Smooth muscle cell (in vitro differentiated cells): Measurements from ENCODE around the gene FCMR. TPM values are rescaled to one million over a fixed set of nuclear protein-coding genes. Genes with fewer than 3 reads are reported as not detected.

Experiments used
- DNase-seq: peaks from one replicate; lab custom pipeline; 2025; ENCODE audit not compliant: unreplicated experiment; lab: John Stamatoyannopoulos, UW
- H2AFZ ChIP-seq: fragments of 200-600 bp; sonication (generic); 2 replicates; pipeline ENCODE4 v1.6.0; 2016; ENCODE audit warnings: antibody characterized with exemption, low read depth, mild to moderate bottlenecking
- H3F3A ChIP-seq: fragments of 200-600 bp; sonication (generic); 2 replicates; pipeline ENCODE4 v1.6.0; 2017; ENCODE audit warnings: antibody characterized with exemption, low read depth
- H3K27ac ChIP-seq: fragments of 200-600 bp; sonication (generic); 2 replicates; pipeline ENCODE4 v1.5.1; 2016; ENCODE audit warnings: low read depth, mild to moderate bottlenecking
- H3K27me3 ChIP-seq: fragments of 200-600 bp; sonication (generic); 2 replicates; pipeline ENCODE4 v1.6.1; 2016; ENCODE audit warnings: low read depth, mild to moderate bottlenecking
- H3K36me3 ChIP-seq: fragments of 200-600 bp; sonication (generic); 2 replicates; pipeline ENCODE4 v1.5.1; 2016; ENCODE audit warnings: low read depth
- H3K4me1 ChIP-seq: fragments of 200-600 bp; sonication (generic); 2 replicates; pipeline ENCODE4 v1.5.1; 2016; ENCODE audit warnings: low read depth
- H3K4me2 ChIP-seq: fragments of 200-600 bp; sonication (generic); 2 replicates; pipeline ENCODE4 v1.6.0; 2016; ENCODE audit warnings: mild to moderate bottlenecking
- H3K4me3 ChIP-seq: fragments of 200-600 bp; sonication (generic); 2 replicates; pipeline ENCODE4 v1.5.1; 2016; ENCODE audit warnings: mild to moderate bottlenecking
- H3K79me2 ChIP-seq: fragments of 200-600 bp; sonication (generic); 2 replicates; pipeline ENCODE4 v1.6.0; 2016; ENCODE audit warnings: low read depth, mild to moderate bottlenecking
- H3K9ac ChIP-seq: fragments of 200-600 bp; sonication (generic); 2 replicates; pipeline ENCODE4 v1.6.0; 2016; ENCODE audit warnings: low read depth
- H3K9me3 ChIP-seq: fragments of 200-600 bp; sonication (generic); replicated peaks from 2 replicates; pipeline ENCODE4 v1.5.1; 2016; ENCODE audit warnings: low read depth
- H4K20me1 ChIP-seq: fragments of 200-600 bp; sonication (generic); 2 replicates; pipeline ENCODE4 v1.6.0; 2016; ENCODE audit warnings: low read depth
- WGBS: methylation state at CpG from one replicate; pipeline ENCODE4 v1.1.7; 2016; ENCODE audit warnings: low lambda C conversion rate; 5-methylcytosine and 5-hydroxymethylcytosine counted together
- polyA plus RNA-seq: library from polyadenylated mRNA; unstranded; fragments of >200 nt; fragmentation: Nextera tagmentation; extraction: Ambion mirVana; gene quantifications from 2 replicates; pipeline ENCODE4 v1.2.1, GENCODE V29; 2016
- total RNA-seq: library from RNA; depleted of rRNA; stranded (reverse); fragments of >200 nt; gene quantifications from 2 replicates; pipeline ENCODE4 v1.2.3, GENCODE V29; 2014
- TF ChIP-seq, protein P1 (sequence below): fragments of 200-600 bp; sonication (generic); IDR thresholded peaks from 2 replicates; pipeline ENCODE4 v1.5.1; 2017; ENCODE audit warnings: borderline replicate concordance, mild to moderate bottlenecking, antibody characterized with exemption; ENCODE audit not compliant: insufficient read depth, poor library complexity, severe bottlenecking

Gene FCMR
- total and polyA plus RNA-seq, 2 experiments from 2014 or later, result 1.6 TPM; not detected in 1

DNA sequence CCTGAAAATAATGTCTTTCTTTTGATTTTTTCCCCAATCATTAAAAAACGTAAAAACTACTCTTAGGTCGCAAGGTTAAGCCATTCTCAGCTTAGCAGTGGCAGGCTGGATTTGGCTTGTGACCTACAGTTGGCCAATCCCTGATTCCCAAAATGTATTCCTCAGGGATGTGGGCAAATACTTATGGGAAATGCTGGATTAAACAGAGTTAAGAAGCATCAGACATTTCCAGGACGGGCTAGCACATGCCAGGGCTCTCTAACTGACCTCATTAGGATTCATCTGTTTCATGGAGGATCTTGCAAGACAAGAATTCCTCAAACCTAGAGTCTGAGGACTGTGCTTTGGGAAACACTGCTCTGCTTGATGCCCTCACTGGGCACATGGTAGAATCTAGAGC is 25.5 kb downstream of the FCMR start:
- 47% methylated on average over 3 of the region's 3 CpGs for WGBS

DNA sequence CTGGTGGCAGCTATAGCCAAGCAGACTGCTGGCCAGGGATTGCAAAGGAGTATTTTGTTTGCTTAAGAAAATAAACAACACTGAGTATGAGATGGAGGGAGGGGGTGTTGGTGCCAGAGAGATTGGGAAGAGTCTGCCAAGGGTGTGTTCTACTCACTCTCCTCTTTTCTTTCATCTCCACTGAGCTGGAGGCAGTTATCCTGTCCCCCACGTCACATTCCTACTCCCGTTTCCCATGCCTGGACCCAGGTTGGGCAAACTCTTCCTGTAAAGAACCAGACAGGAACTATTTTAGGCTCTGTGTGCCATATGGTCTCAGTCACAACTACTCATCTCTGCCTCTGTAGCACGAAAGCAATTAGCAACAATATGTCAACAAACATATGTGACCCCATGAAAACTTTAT is 25.9 kb downstream of the FCMR start:
- no peaks in the 10 kb centered on the region for H3K79me2 ChIP-seq
- no peak overlapping the region for H3K4me3 ChIP-seq
- 11% methylated on average over 3 of the region's 3 CpGs for WGBS
- DNase-seq, result no peak
- no peaks in the 10 kb centered on the region for H3F3A ChIP-seq
- peak overlapping the region; percentile 57 for H3K9ac ChIP-seq
- peak overlapping the region; percentile 25 for H3K4me2 ChIP-seq
- H2AFZ ChIP-seq, result no peak overlapping the region
- H3K27me3 ChIP-seq, result no peaks in the 10 kb centered on the region
- peaks cover 12% of the 10 kb centered on the region for H3K4me1 ChIP-seq
- H3K9me3 ChIP-seq, result no peaks in the 10 kb centered on the region
- TF ChIP-seq, protein P1, sequence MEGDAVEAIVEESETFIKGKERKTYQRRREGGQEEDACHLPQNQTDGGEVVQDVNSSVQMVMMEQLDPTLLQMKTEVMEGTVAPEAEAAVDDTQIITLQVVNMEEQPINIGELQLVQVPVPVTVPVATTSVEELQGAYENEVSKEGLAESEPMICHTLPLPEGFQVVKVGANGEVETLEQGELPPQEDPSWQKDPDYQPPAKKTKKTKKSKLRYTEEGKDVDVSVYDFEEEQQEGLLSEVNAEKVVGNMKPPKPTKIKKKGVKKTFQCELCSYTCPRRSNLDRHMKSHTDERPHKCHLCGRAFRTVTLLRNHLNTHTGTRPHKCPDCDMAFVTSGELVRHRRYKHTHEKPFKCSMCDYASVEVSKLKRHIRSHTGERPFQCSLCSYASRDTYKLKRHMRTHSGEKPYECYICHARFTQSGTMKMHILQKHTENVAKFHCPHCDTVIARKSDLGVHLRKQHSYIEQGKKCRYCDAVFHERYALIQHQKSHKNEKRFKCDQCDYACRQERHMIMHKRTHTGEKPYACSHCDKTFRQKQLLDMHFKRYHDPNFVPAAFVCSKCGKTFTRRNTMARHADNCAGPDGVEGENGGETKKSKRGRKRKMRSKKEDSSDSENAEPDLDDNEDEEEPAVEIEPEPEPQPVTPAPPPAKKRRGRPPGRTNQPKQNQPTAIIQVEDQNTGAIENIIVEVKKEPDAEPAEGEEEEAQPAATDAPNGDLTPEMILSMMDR, result no peak
- no peaks in the 10 kb centered on the region for H3K36me3 ChIP-seq
- H3K27ac ChIP-seq, result peak overlapping the region; percentile 88
- H4K20me1 ChIP-seq, result no peaks in the 10 kb centered on the region

More for the DNA sequence above, 25.5 kb downstream of the FCMR start:
- peak overlapping the region; percentile 88 for H3K27ac ChIP-seq
- no peaks in the 10 kb centered on the region for H3F3A ChIP-seq
- TF ChIP-seq, protein P1, result no peak
- peak overlapping the region; percentile 57 for H3K9ac ChIP-seq
- no peak overlapping the region for H3K4me3 ChIP-seq
- no peaks in the 10 kb centered on the region for H3K27me3 ChIP-seq
- no peaks in the 10 kb centered on the region for H3K79me2 ChIP-seq
- no peaks in the 10 kb centered on the region for H4K20me1 ChIP-seq
- H3K9me3 ChIP-seq, result no peaks in the 10 kb centered on the region
- DNase-seq, result no peak
- no peaks in the 10 kb centered on the region for H3K36me3 ChIP-seq
- peak overlapping the region; percentile 25 for H3K4me2 ChIP-seq
- H3K4me1 ChIP-seq, result peaks cover 12% of the 10 kb centered on the region
- H2AFZ ChIP-seq, result no peak overlapping the region

DNA sequence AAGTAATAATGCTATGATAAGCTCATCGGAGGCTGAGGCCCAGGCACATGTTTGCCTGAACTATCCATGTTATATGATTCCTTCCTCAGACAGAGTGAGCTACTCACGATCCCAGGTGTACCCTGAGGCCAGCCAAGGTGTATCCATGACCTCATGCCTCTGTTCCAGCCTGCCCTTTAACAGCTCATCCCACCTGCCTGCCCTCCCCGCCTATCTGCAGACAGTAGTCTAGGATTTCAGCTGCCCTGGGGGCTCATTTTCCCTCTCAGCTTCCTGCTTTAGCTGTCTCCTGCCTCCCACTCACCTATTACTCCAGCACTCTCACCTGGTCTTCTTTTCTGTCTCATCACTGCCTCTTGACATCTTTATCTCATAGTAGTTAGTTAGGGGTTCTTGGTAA is 26.4 kb downstream of the FCMR start:
- H3K9me3 ChIP-seq, result no peaks in the 10 kb centered on the region
- H3K27ac ChIP-seq, result peak overlapping the region; percentile 88
- TF ChIP-seq, protein P1, result no peak
- H3F3A ChIP-seq, result no peaks in the 10 kb centered on the region
- H4K20me1 ChIP-seq, result no peaks in the 10 kb centered on the region
- no peak for DNase-seq
- H3K4me1 ChIP-seq, result peaks cover 12% of the 10 kb centered on the region
- no peaks in the 10 kb centered on the region for H3K79me2 ChIP-seq
- no peaks in the 10 kb centered on the region for H3K36me3 ChIP-seq
- 81% methylated on average over 3 of the region's 3 CpGs for WGBS
- peak overlapping the region; percentile 57 for H3K9ac ChIP-seq
- no peak overlapping the region for H2AFZ ChIP-seq
- no peaks in the 10 kb centered on the region for H3K27me3 ChIP-seq
- H3K4me3 ChIP-seq, result no peak overlapping the region
- peak overlapping the region; percentile 25 for H3K4me2 ChIP-seq

DNA sequence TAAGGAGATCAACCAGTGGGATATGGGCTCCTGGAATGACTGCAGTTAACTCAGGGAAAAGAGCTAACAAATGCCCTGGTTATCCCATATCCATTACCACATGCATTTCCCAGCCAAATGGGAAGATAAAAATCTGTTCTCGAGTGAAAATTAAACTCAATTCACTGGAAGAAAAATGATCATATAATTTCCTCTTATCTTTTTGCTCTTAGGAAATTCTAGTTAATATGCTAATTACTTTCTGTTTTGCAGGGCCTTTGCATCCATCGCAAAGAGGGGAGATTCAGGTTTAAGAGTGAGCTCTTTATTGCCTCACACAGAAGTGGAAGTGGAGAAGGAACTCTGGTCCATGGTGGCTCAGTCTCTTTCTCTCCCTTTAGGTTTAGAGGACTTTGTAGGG is 28.4 kb downstream of the FCMR start:
- no peak overlapping the region for H3K4me3 ChIP-seq
- H3K27me3 ChIP-seq, result no peaks in the 10 kb centered on the region
- H3K9me3 ChIP-seq, result no peaks in the 10 kb centered on the region
- H3K4me1 ChIP-seq, result peaks cover 11% of the 10 kb centered on the region
- 84% methylated on average over 2 of the region's 2 CpGs for WGBS
- H3K36me3 ChIP-seq, result no peaks in the 10 kb centered on the region
- H3K9ac ChIP-seq, result no peak overlapping the region
- H2AFZ ChIP-seq, result peak overlapping the region; percentile 9
- no peak for DNase-seq
- no peaks in the 10 kb centered on the region for H3F3A ChIP-seq
- H3K27ac ChIP-seq, result peak overlapping the region; percentile 61
- H4K20me1 ChIP-seq, result no peaks in the 10 kb centered on the region
- no peaks in the 10 kb centered on the region for H3K79me2 ChIP-seq
- TF ChIP-seq, protein P1, result no peak
- H3K4me2 ChIP-seq, result no peak overlapping the region
